Astrocyte of the cerebellum (primary cell): Measurements from ENCODE around the gene TAF11.

Source experiments
- DNase-seq: peaks from one replicate; pipeline ENCODE4 v3.0.0-alpha.2; 2011; ENCODE audit warnings: low read depth
- H3K4me3 ChIP-seq: 2 replicates; pipeline ENCODE4 v1.5.1; 2011; ENCODE audit warnings: mild to moderate bottlenecking, low read depth, low read length, moderate library complexity
- in situ Hi-C: cut with HindIII; loops from 2 replicates; pipeline ENCODE4 v1.10.0; 2017; ENCODE audit warnings: low sequenced_read_pairs
- TF ChIP-seq, protein P1 (sequence below): IDR thresholded peaks from 2 replicates; pipeline ENCODE4 v1.5.1; 2012; ENCODE audit warnings: low read length, low read depth, moderate library complexity, mild to moderate bottlenecking; ENCODE audit errors: missing control alignments

The TAF11 gene

DNA sequence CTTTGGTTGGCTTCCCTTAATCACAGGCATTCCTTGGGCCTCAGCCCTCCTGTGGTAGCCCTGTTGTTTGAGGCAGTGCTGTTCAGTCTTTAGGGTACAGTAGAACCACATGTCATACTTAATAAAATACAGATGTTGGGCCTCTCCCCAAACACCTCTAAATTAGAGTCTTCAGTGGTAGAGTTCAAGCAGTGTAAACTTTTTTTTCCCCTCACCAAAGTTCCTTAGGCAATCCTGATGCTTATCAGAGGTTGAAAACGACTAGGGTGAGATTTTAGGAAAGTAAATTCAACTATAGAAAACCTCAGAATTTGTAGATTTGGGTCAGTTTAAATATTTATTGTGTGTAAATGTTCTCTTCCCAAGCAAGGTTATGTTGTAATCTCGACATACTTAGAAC, 51.4 kb downstream of the TAF11 start:
- no peak for DNase-seq
- in situ Hi-C loops = no loop called here
- no peak overlapping the region for H3K4me3 ChIP-seq
- TF ChIP-seq, protein P1, sequence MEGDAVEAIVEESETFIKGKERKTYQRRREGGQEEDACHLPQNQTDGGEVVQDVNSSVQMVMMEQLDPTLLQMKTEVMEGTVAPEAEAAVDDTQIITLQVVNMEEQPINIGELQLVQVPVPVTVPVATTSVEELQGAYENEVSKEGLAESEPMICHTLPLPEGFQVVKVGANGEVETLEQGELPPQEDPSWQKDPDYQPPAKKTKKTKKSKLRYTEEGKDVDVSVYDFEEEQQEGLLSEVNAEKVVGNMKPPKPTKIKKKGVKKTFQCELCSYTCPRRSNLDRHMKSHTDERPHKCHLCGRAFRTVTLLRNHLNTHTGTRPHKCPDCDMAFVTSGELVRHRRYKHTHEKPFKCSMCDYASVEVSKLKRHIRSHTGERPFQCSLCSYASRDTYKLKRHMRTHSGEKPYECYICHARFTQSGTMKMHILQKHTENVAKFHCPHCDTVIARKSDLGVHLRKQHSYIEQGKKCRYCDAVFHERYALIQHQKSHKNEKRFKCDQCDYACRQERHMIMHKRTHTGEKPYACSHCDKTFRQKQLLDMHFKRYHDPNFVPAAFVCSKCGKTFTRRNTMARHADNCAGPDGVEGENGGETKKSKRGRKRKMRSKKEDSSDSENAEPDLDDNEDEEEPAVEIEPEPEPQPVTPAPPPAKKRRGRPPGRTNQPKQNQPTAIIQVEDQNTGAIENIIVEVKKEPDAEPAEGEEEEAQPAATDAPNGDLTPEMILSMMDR = no peak

DNA sequence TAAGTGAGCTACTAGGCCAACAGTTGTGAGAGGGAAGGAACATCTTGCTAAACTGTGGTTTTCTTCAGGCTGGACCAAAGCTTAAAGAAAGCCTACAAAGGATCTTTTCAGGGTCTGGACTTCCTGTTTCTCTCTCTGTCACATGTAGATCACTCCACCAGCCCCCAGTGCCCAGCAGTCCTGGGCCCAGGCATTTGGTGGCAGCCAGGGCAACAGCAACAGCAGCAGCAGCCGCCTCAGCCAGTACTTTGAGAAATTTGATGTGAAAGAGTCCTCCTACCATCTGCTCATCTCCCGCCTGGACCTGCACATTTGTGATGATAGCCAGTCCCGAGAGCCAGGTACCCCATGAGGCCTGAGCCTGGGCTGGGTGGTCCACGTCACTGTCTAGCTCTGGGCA, 51.8 kb downstream of the TAF11 start:
- no peak overlapping the region for H3K4me3 ChIP-seq
- in situ Hi-C loops = no loop called here
- DNase-seq = no peak
- TF ChIP-seq, protein P1 = no peak

DNA sequence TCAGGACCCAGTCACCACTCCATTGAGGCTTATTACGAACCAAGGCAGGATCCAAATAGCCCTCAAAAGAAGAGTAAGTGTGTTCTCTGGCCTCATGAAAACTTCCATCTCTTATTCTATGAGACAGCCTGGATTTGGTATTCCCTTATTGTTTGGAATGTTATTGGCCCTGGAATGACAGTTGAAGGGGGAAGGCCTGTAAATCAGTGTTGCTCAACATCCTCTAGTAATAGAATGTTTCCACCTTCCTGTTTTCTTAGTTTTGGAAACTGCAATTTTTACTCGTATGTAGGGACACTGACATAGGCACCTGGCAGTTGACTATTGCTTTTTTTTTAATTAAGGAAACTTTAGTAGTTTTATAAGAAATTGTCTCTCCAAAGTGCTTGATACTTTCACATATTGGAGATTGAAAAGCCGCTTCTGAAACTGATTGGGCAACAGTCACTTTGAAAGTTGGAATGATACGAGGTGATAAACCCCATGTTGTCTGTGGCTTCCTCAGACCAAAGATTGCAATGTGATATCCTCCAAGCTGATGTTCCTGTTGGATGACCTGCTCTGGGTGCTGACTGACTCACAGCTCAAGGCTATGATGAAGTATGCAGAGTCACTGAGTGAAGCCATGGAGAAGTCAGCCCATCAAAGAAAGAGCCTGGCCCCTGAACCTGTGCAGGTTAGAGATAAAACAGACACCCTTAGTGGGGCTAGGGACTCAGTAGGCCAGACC, 52.9 kb downstream of the TAF11 start:
- in situ Hi-C loops = no loop called here
- DNase-seq = no peak

DNA sequence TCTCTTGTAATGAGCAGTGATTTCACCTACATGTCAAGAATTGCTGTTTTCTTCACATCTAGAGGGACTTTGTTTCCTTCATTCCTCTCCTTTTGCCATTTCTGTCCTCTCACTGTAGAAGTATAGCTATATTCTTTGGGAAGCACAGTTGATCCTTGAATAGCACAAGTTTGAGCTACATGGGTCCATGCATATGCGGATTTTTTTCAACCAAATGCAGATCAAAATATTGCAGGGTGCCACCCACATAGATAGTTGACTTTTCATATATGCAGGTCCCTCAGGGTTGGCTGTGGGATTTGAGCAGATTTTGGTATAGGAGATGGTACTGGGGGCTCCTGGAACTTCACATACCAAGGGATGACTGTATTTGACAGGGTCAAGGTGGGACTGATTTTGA, 54.9 kb downstream of the TAF11 start:
- no peak overlapping the region for H3K4me3 ChIP-seq
- TF ChIP-seq, protein P1 = no peak
- no peak for DNase-seq
- in situ Hi-C loops = no loop called here

More for the DNA sequence above, 52.9 kb downstream of the TAF11 start:
- no peak overlapping the region for H3K4me3 ChIP-seq
- TF ChIP-seq, protein P1 = no peak

DNA sequence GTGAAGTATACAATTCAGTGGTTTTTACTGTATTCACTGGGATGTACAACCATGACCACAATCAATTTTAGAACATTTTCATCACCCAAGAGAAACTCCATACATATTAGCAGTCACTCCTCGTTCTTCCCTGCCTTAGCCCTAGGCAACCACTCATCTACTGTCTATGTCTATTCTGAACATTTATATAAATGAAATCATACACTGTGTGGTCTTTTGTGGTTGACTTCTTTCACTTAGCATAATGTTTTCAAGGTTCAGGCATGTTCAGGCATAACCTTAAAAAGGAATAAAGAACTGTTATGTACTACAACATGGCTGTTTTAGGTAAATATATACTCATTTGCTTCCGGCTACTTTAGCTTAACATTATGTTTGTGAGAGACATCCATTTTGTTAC, 58.7 kb downstream of the TAF11 start:
- in situ Hi-C loops = no loop called here
- no peak for DNase-seq
- no peak overlapping the region for H3K4me3 ChIP-seq
- TF ChIP-seq, protein P1 = no peak
